AG10803 (cell line): ENCODE measurements around the gene TIAL1.

Source experiments
- DNase-seq: peaks from one replicate; pipeline ENCODE4 v3.0.0; 2010; ENCODE audit warnings: low read depth
- H3K4me3 ChIP-seq: 2 replicates; pipeline ENCODE4 v1.5.1; 2011; ENCODE audit warnings: mild to moderate bottlenecking, low read length, control low read depth
- TF ChIP-seq, protein P1 (sequence below): conservative IDR thresholded peaks from 2 replicates; pipeline ENCODE4 v1.5.1; 2011; ENCODE audit warnings: mild to moderate bottlenecking, low read length, control low read depth, inconsistent platforms

TIAL1 gene

DNA sequence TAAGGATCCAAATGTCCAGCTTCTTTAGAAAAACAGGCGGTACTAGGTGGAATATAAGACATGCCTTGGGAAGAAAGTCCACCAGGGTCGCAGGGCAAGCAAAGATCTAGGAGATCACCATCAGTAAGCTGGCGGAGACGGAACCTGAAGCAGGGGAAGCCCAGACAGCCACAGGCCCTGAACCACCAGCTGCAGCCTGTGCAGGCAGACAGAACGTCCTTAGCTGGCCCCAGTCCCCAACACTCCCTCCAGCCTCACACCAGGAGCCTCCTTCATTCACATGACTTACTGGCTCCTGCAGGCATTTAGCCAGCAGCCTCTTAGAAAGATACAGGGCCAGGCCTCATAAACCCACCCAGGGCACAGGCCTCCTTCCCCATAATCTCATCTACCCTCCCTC is 71.6 kb downstream of the TIAL1 start:
- TF ChIP-seq, protein P1, sequence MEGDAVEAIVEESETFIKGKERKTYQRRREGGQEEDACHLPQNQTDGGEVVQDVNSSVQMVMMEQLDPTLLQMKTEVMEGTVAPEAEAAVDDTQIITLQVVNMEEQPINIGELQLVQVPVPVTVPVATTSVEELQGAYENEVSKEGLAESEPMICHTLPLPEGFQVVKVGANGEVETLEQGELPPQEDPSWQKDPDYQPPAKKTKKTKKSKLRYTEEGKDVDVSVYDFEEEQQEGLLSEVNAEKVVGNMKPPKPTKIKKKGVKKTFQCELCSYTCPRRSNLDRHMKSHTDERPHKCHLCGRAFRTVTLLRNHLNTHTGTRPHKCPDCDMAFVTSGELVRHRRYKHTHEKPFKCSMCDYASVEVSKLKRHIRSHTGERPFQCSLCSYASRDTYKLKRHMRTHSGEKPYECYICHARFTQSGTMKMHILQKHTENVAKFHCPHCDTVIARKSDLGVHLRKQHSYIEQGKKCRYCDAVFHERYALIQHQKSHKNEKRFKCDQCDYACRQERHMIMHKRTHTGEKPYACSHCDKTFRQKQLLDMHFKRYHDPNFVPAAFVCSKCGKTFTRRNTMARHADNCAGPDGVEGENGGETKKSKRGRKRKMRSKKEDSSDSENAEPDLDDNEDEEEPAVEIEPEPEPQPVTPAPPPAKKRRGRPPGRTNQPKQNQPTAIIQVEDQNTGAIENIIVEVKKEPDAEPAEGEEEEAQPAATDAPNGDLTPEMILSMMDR: no peak
- DNase-seq: no peak
- no peak overlapping the region for H3K4me3 ChIP-seq

DNA sequence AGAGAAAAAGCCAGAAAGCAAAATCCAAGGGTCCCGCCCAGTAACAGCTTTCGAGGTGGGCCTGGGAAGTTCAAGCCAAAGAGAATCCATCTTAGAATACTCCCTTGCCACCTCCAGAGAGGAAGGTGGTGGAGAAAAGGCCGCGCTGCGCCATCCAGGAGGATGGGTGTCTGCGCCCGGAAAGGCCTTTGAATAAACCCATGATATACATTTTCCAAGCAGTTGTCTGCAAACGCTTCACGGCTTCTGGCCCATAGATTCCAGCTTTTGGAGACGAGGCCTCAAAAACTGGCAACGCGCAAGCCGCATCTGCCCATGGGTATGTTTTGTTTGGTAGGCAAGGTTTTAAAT is 72.1 kb downstream of the TIAL1 start:
- no peak for DNase-seq
- TF ChIP-seq, protein P1: no peak
- no peak overlapping the region for H3K4me3 ChIP-seq

- H3K4me3 ChIP-seq: no peak overlapping the region
- DNase-seq: no peak
- TF ChIP-seq, protein P1: no peak
These were observed 72.7 kb downstream of the TIAL1 start for GRCh38 chr10:119523895-119524719.
